ENCODE measurements around the gene ARFGEF3. TPM values are rescaled to one million over a fixed set of nuclear protein-coding genes. Genes with fewer than 3 reads are reported as not detected.

ARFGEF3 gene
- total RNA-seq, 1 donor = under 0.01 TPM

- H2AFZ ChIP-seq (ENCODE audit: low read length) = no peak overlapping the region
- no peak overlapping the region for H3K4me3 ChIP-seq (ENCODE audit: insufficient read depth, low read length)
- H3K27me3 ChIP-seq (ENCODE audit: insufficient read depth, low read length) = no peaks in the 10 kb centered on the region
- no peaks in the 10 kb centered on the region for H3K9me3 ChIP-seq (ENCODE audit: low read depth, low read length)
- H3K36me3 ChIP-seq (ENCODE audit: insufficient read depth, low read length) = no peaks in the 10 kb centered on the region
- no peak for TF ChIP-seq CTCF (IDR thresholded peaks at IDR 0.05; ENCODE audit: extremely low read depth, low read depth, low read length)
- no peak for DNase-seq (ENCODE audit: insufficient read length, low spot score, missing footprints)
- no peaks in the 10 kb centered on the region for H3K79me2 ChIP-seq (ENCODE audit: insufficient read depth, low read length)
- no peaks in the 10 kb centered on the region for H3K4me1 ChIP-seq (ENCODE audit: insufficient read depth, low read length)
- no peak overlapping the region for H3K4me2 ChIP-seq (ENCODE audit: insufficient read depth, low read length)
- no peaks in the 10 kb centered on the region for H4K20me1 ChIP-seq (ENCODE audit: insufficient read depth, low read length)
- H3K27ac ChIP-seq (ENCODE audit: low read depth, low read length) = no peak overlapping the region
These were observed 209.1 kb downstream of the ARFGEF3 start for GRCh38 chr6:138370631-138371451.

- no peak overlapping the region for H2AFZ ChIP-seq (ENCODE audit: low read length)
- H4K20me1 ChIP-seq (ENCODE audit: insufficient read depth, low read length) = no peaks in the 10 kb centered on the region
- no peaks in the 10 kb centered on the region for H3K79me2 ChIP-seq (ENCODE audit: insufficient read depth, low read length)
- no peaks in the 10 kb centered on the region for H3K27me3 ChIP-seq (ENCODE audit: insufficient read depth, low read length)
- no peak for DNase-seq (ENCODE audit: insufficient read length, low spot score, missing footprints)
- no peaks in the 10 kb centered on the region for H3K36me3 ChIP-seq (ENCODE audit: insufficient read depth, low read length)
- no peak overlapping the region for H3K4me2 ChIP-seq (ENCODE audit: insufficient read depth, low read length)
- no peak overlapping the region for H3K4me3 ChIP-seq (ENCODE audit: insufficient read depth, low read length)
- no peak for TF ChIP-seq CTCF (IDR thresholded peaks at IDR 0.05; ENCODE audit: extremely low read depth, low read depth, low read length)
- H3K9me3 ChIP-seq (ENCODE audit: low read depth, low read length) = no peaks in the 10 kb centered on the region
- H3K27ac ChIP-seq (ENCODE audit: low read depth, low read length) = no peak overlapping the region
- no peaks in the 10 kb centered on the region for H3K4me1 ChIP-seq (ENCODE audit: insufficient read depth, low read length)
These were observed 209.6 kb downstream of the ARFGEF3 start for GRCh38 chr6:138371452-138371711.

DNA sequence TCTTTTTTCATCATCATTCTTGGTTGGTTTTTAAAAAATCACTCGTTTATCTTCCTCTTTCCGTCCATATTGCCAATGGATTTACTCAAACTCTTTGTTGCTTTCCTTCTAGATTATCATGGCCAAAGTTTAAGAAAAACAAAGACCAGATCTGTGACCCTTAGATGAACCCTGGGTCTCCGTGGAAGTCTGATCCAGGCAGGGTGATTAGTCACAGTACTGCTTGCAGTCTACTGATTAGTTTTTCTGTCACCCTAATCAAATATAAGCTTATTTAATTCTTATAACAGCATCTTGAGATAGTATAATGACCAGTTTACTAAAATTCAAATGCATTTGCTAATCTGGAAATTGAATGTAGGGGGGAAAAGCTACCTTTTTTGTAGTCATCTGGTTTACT, 210.0 kb downstream of the ARFGEF3 start:
- Histone ChIP-seq H3K4me3 (ENCODE audit: insufficient read depth, low read length) (no peak overlapping the region), H3K4me2 (ENCODE audit: insufficient read depth, low read length) (no peak overlapping the region), H3K36me3 (ENCODE audit: insufficient read depth, low read length) (no peaks in the 10 kb centered on the region), H3K9me3 (ENCODE audit: low read depth, low read length) (no peaks in the 10 kb centered on the region), H2AFZ (ENCODE audit: low read length) (no peak overlapping the region), H3K27me3 (ENCODE audit: insufficient read depth, low read length) (no peaks in the 10 kb centered on the region), H3K4me1 (ENCODE audit: insufficient read depth, low read length) (no peaks in the 10 kb centered on the region), H4K20me1 (ENCODE audit: insufficient read depth, low read length) (no peaks in the 10 kb centered on the region), H3K27ac (ENCODE audit: low read depth, low read length) (no peak overlapping the region), H3K79me2 (ENCODE audit: insufficient read depth, low read length) (no peaks in the 10 kb centered on the region)
- TF ChIP-seq CTCF (IDR thresholded peaks at IDR 0.05; ENCODE audit: extremely low read depth, low read depth, low read length) = no peak
- no peak for DNase-seq (ENCODE audit: insufficient read length, low spot score, missing footprints)

DNA sequence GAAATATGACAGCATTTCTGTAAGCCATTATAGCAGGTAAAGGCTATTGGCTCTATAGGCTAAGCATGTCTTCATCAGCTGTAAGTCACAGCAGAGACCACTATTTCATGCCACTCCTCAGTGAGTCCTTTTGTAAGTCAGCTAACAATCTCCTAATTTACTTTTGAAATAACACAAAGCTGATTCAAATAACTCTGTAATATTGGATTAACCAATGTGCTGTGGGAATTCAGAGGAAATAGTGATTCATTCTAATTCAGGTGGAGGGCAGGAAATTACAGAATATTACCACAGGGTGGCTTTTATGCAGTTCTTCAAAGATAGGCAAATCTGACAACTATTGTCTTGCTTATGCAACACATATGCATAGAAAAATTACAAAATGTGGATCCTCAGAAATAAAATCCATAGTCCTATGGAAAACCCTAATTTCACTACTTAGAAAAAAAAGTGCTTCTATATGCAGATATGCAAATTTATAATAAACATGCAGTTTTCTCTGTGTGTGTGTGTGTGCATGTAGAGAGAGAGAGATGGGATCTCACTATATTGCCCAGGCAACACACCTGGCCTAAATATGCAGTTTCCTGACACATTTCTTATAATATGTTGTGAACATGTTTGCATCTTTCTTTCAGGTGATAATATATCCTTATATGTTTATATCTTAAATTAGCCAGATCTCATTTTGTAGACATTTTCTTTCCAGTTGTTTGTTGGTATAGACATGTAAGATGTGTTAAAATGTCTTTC, 211.1 kb downstream of the ARFGEF3 start:
- Histone ChIP-seq H4K20me1 (ENCODE audit: insufficient read depth, low read length) (no peaks in the 10 kb centered on the region), H3K4me2 (ENCODE audit: insufficient read depth, low read length) (no peak overlapping the region), H3K79me2 (ENCODE audit: insufficient read depth, low read length) (no peaks in the 10 kb centered on the region), H3K36me3 (ENCODE audit: insufficient read depth, low read length) (no peaks in the 10 kb centered on the region), H3K27me3 (ENCODE audit: insufficient read depth, low read length) (no peaks in the 10 kb centered on the region), H3K27ac (ENCODE audit: low read depth, low read length) (no peak overlapping the region), H3K4me3 (ENCODE audit: insufficient read depth, low read length) (no peak overlapping the region), H3K4me1 (ENCODE audit: insufficient read depth, low read length) (no peaks in the 10 kb centered on the region), H3K9me3 (ENCODE audit: low read depth, low read length) (no peaks in the 10 kb centered on the region), H2AFZ (ENCODE audit: low read length) (no peak overlapping the region)
- DNase-seq (ENCODE audit: insufficient read length, low spot score, missing footprints) = no peak
- no peak for TF ChIP-seq CTCF (IDR thresholded peaks at IDR 0.05; ENCODE audit: extremely low read depth, low read depth, low read length)
